CD14-positive monocyte (primary cell): Measurements from ENCODE around the gene COL4A2. TPM values are rescaled to one million over a fixed set of nuclear protein-coding genes. Genes with fewer than 3 reads are reported as not detected.

ENCODE experiments used
- DNase-seq, 3 donors: peaks; one replicate each; pipeline ENCODE4 v3.0.0-alpha.2; 2011 to 2022
- H2AFZ ChIP-seq: 2 replicates; pipeline ENCODE4 v1.6.0; 2012; ENCODE audit warnings: mild to moderate bottlenecking, low read depth, low read length, inconsistent platforms; ENCODE audit not compliant: insufficient read depth, poor library complexity, severe bottlenecking
- H3K27ac ChIP-seq, 2 donors: 1 replicate in 1 of 2; 2 replicates in 1 of 2; pipeline ENCODE4 v1.5.1; 2012 to 2013; ENCODE audit warnings: low read length in 2 of 2, control low read depth in 1 of 2, inconsistent platforms in 1 of 2, low read depth in 1 of 2, mild to moderate bottlenecking in 1 of 2
- H3K27me3 ChIP-seq, 2 donors: one replicate each; pipeline versions ENCODE4 v1.6.0 to v1.6.1; 2011 to 2013; ENCODE audit warnings: low read length in 2 of 2; ENCODE audit not compliant: control insufficient read depth in 2 of 2, insufficient read depth in 2 of 2
- H3K36me3 ChIP-seq, 2 donors: replicated peaks in 1 of 2; 1 replicate in 1 of 2; 2 replicates in 1 of 2; pipeline versions ENCODE4 v1.5.1 to v1.6.1; 2012 to 2013; ENCODE audit warnings: low read length in 2 of 2, control low read depth in 1 of 2, inconsistent platforms in 1 of 2, mild to moderate bottlenecking in 1 of 2; ENCODE audit not compliant: insufficient read depth in 2 of 2, control insufficient read depth in 1 of 2
- H3K4me1 ChIP-seq, 2 donors: 1 replicate in 1 of 2; 2 replicates in 1 of 2; pipeline versions ENCODE4 v1.5.1 to v1.6.1; 2012 to 2013; ENCODE audit warnings: low read length in 2 of 2, control low read depth in 1 of 2, inconsistent platforms in 1 of 2, mild to moderate bottlenecking in 1 of 2, moderate library complexity in 1 of 2; ENCODE audit not compliant: insufficient read depth in 2 of 2, control insufficient read depth in 1 of 2
- H3K4me2 ChIP-seq: replicated peaks from 2 replicates; pipeline ENCODE3; 2012; ENCODE audit warnings: low read length, moderate library complexity, mild to moderate bottlenecking; ENCODE audit not compliant: poor library complexity, severe bottlenecking; ENCODE audit errors: extremely low read depth
- H3K4me3 ChIP-seq, 3 experiments: fragments of 200-600 bp in 1 of 3; sonication (generic) in 1 of 3; replicated peaks in 1 of 3; 1 replicate in 2 of 3; 2 replicates in 1 of 3; pipeline ENCODE4 v1.5.1; 2011 to 2013; ENCODE audit warnings: low read length in 3 of 3, mild to moderate bottlenecking in 3 of 3, control low read depth in 2 of 3, low read depth in 2 of 3, inconsistent platforms in 1 of 3, moderate library complexity in 1 of 3
- H3K79me2 ChIP-seq: 2 replicates; pipeline ENCODE4 v1.6.0; 2012; ENCODE audit warnings: mild to moderate bottlenecking, control low read depth, inconsistent platforms, low read length, moderate library complexity; ENCODE audit not compliant: insufficient read depth
- H3K9ac ChIP-seq: 2 replicates; pipeline ENCODE4 v1.6.0; 2017; ENCODE audit warnings: low read length, mild to moderate bottlenecking; ENCODE audit not compliant: insufficient read depth, poor library complexity, severe bottlenecking
- H3K9me3 ChIP-seq, 2 donors: replicated peaks in 1 of 2; 1 replicate in 1 of 2; 2 replicates in 1 of 2; pipeline versions ENCODE4 v1.5.1 to v1.6.1; 2012 to 2013; ENCODE audit warnings: low read length in 2 of 2, control low read depth in 1 of 2; ENCODE audit not compliant: control insufficient read depth in 1 of 2, insufficient read depth in 1 of 2
- H4K20me1 ChIP-seq: 2 replicates; pipeline ENCODE4 v1.6.0; 2012; ENCODE audit warnings: mild to moderate bottlenecking, low read length, control low read depth, moderate library complexity; ENCODE audit not compliant: insufficient read depth
- H3K27ac Mint-ChIP-seq, 7 donors: one replicate each; pipeline ENCODE4 v1.8.0; 2020; ENCODE audit warnings: mild to moderate bottlenecking in 7 of 7, mixed read lengths in 7 of 7, moderate library complexity in 6 of 7, inconsistent platforms in 2 of 7
- H3K27me3 Mint-ChIP-seq, 3 donors: one replicate each; pipeline ENCODE4 v1.8.0; 2021 to 2022; ENCODE audit warnings: low read depth in 3 of 3, mild to moderate bottlenecking in 3 of 3, mixed read lengths in 3 of 3, moderate library complexity in 3 of 3, inconsistent platforms in 1 of 3
- H3K36me3 Mint-ChIP-seq, 2 donors: one replicate each; pipeline ENCODE4 v1.8.0; 2020; ENCODE audit warnings: mixed read lengths in 2 of 2, inconsistent platforms in 1 of 2, mild to moderate bottlenecking in 1 of 2
- H3K4me1 Mint-ChIP-seq: one replicate; pipeline ENCODE4 v1.8.0; 2020; ENCODE audit warnings: mild to moderate bottlenecking, mixed read lengths
- H3K4me3 Mint-ChIP-seq, 2 donors: one replicate each; pipeline ENCODE4 v1.8.0; 2020; ENCODE audit warnings: mild to moderate bottlenecking in 2 of 2, mixed read lengths in 2 of 2, moderate library complexity in 1 of 2
- H3K9me3 Mint-ChIP-seq, 7 donors: one replicate each; pipeline ENCODE4 v1.8.0; 2020 to 2022; ENCODE audit warnings: mixed read lengths in 7 of 7, mild to moderate bottlenecking in 6 of 7, moderate library complexity in 6 of 7, inconsistent platforms in 2 of 7
- WGBS: methylation state at CpG from one replicate; pipeline ENCODE4 v1.1.5; 2013; ENCODE audit warnings: missing lambda C conversion rate; ENCODE audit not compliant: insufficient coverage; 5-methylcytosine and 5-hydroxymethylcytosine counted together
- intact Hi-C, 2 donors: fragments of 100-400 bp; cut with micrococcal nuclease; formaldehyde crosslinking; loops; one replicate each; pipeline versions ENCODE4 v1.15.0 to v1.15.1; 2023
- polyA plus RNA-seq, 3 donors: library from polyadenylated mRNA; depleted of rRNA in 1 of 3; unstranded in 2 of 3; stranded (reverse) in 1 of 3; fragments of 300-500 nt in 2 of 3; fragments of >200 nt in 1 of 3; fragmentation: Illumina TruSeq in 2 of 3; gene quantifications; 1 replicate in 2 of 3; 2 replicates in 1 of 3; pipeline ENCODE4 v1.2.3, GENCODE V29; 2012 to 2021
- TF ChIP-seq, protein P1 (sequence below): fragments of 200-600 bp; IDR thresholded peaks from one replicate; pipeline ENCODE4 v1.8.0; 2022; ENCODE audit warnings: antibody characterized with exemption, mild to moderate bottlenecking

COL4A2 gene
- polyA plus RNA-seq, 3 donors, result not detected

DNA sequence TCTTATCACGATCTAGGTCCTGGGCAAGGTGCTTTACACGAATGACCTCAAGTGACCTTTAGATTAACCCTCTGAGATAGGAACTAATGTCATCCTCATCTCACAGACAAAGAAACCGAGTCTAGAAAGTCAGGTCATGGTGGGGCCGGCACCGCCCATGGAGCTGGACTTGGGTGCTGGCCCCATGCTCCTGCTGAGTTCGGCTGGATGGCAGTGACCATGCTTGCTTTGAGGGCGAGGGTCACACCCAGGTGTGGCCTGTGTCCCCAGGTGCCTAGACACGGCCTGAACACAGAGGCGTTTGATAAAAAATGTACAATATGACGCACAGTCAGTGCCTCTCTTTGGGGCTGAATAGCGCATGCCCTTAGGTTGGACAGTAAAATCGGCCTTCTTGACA, 26.8 kb downstream of the COL4A2 start:
- no peak overlapping the region for H2AFZ ChIP-seq
- no peaks in the 10 kb centered on the region for H3K9me3 ChIP-seq
- no peaks in the 10 kb centered on the region for H3K4me1 Mint-ChIP-seq
- no peak overlapping the region for H3K4me3 Mint-ChIP-seq
- TF ChIP-seq, protein P1, sequence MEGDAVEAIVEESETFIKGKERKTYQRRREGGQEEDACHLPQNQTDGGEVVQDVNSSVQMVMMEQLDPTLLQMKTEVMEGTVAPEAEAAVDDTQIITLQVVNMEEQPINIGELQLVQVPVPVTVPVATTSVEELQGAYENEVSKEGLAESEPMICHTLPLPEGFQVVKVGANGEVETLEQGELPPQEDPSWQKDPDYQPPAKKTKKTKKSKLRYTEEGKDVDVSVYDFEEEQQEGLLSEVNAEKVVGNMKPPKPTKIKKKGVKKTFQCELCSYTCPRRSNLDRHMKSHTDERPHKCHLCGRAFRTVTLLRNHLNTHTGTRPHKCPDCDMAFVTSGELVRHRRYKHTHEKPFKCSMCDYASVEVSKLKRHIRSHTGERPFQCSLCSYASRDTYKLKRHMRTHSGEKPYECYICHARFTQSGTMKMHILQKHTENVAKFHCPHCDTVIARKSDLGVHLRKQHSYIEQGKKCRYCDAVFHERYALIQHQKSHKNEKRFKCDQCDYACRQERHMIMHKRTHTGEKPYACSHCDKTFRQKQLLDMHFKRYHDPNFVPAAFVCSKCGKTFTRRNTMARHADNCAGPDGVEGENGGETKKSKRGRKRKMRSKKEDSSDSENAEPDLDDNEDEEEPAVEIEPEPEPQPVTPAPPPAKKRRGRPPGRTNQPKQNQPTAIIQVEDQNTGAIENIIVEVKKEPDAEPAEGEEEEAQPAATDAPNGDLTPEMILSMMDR, result no peak
- WGBS, result 84% methylated on average over 11 of the region's 12 CpGs
- H3K27me3 Mint-ChIP-seq, result peaks cover 6 to 17% (median 15%) of the 10 kb centered on the region in 3 donors
- no peaks in the 10 kb centered on the region for H3K79me2 ChIP-seq
- H3K27ac Mint-ChIP-seq, result no peak overlapping the region
- H3K4me2 ChIP-seq, result no peak overlapping the region
- intact Hi-C loops, result no loop called here
- H3K4me1 ChIP-seq, result no peaks in the 10 kb centered on the region
- no peaks in the 10 kb centered on the region for H3K36me3 ChIP-seq
- no peak overlapping the region for H3K4me3 ChIP-seq
- H3K9me3 Mint-ChIP-seq, result peaks cover 0 to 3% (median 0%) of the 10 kb centered on the region in 7 donors
- H3K36me3 Mint-ChIP-seq, result no peaks in the 10 kb centered on the region
- H3K27me3 ChIP-seq, result peaks cover 2 to 5% of the 10 kb centered on the region in 2 donors
- H3K9ac ChIP-seq, result no peak overlapping the region
- no peak overlapping the region for H3K27ac ChIP-seq
- no peak for DNase-seq
- no peaks in the 10 kb centered on the region for H4K20me1 ChIP-seq

DNA sequence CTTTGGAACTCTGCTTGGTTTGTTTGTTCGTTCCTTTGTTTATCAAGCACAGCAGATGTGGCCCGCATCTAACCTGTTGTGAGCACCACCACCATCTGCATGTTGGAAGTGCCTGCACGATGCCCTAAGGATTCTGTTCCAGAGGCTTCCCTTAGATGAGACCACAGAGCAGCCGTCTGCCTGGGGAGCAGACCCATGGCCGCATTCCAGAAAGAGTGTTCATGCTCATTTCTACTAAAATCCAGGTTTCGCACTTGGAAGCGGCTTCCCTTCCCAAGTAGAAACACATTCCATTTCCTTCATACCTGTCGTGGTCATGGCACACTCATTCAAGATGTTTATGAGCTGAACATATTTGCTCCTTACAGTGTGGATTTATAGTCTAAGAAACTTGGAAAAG, 27.2 kb downstream of the COL4A2 start:
- Histone ChIP-seq H3K79me2 (no peaks in the 10 kb centered on the region), H3K4me2 (no peak overlapping the region)

More for the DNA sequence above, 27.2 kb downstream of the COL4A2 start:
- Histone ChIP-seq H3K36me3 (no peaks in the 10 kb centered on the region), H3K9ac (no peak overlapping the region), H3K4me1 (no peaks in the 10 kb centered on the region), H3K9me3 (no peaks in the 10 kb centered on the region), H4K20me1 (no peaks in the 10 kb centered on the region), H2AFZ (no peak overlapping the region), H3K27ac (no peak overlapping the region), H3K4me3 (no peak overlapping the region), H3K27me3 (peaks cover 2 to 7% of the 10 kb centered on the region in 2 donors)
- H3K4me3 Mint-ChIP-seq, result no peak overlapping the region
- H3K27me3 Mint-ChIP-seq, result peaks cover 9 to 21% (median 18%) of the 10 kb centered on the region in 3 donors
- 92% methylated on average over 5 of the region's 8 CpGs for WGBS
- H3K36me3 Mint-ChIP-seq, result no peaks in the 10 kb centered on the region
- intact Hi-C loops, result no loop called here
- DNase-seq, result no peak
- no peak overlapping the region for H3K27ac Mint-ChIP-seq
- peaks cover 0 to 3% (median 0%) of the 10 kb centered on the region in 7 donors for H3K9me3 Mint-ChIP-seq
- no peaks in the 10 kb centered on the region for H3K4me1 Mint-ChIP-seq
- TF ChIP-seq, protein P1, result no peak
